HG03565 (cell line): Measurements from ENCODE around the gene FAM184A.
"Not testable (repeated sequence)": the region's sequence is repeated elsewhere in the genome, so short reads cannot be mapped to it uniquely, and the experiment has no call there.

Experiments
- ATAC-seq: cut with Tn5 transposase; IDR thresholded peaks from one replicate; pipeline ENCODE4 v1.9.1; 2021; ENCODE audit warnings: mild to moderate bottlenecking, moderate library complexity; ENCODE audit not compliant: unreplicated experiment

FAM184A gene

GRCh38 chr6:119102901-119103300 lies 24.4 kb upstream of the FAM184A start:
- no peak for ATAC-seq

GRCh38 chr6:119100115-119100514 lies 21.7 kb upstream of the FAM184A start:
- no peak for ATAC-seq

DNA sequence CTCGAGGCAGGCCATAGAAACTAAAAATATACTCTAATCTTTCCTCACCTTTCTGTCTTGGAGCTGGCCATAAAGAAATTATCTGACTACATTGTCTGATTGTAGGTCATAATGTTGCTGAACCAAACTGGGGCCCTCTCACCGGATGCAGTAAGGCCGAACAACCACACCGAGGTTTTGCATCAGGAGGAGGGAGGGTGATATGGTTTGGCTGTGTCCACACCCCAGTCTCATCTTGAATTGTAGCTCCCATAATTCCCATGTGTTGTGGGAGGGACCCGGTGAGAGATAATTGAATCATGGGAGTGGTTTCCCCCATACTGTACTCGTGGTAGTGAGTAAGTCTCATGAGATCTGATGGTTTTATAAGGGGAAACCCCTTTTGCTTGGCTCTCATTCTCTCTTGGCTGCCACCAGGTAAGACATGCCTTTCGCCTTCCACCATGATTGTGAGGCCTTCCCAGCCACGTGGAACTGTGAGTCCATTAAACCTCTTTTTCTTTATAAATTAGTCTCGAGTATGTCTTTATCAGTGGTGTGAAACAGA lies 19.4 kb upstream of the FAM184A start:
- ATAC-seq: not testable (repeated sequence)

- ATAC-seq: no peak
Measured at GRCh38 chr6:119096721-119097565, 18.5 kb upstream of the FAM184A start.

GRCh38 chr6:119090256-119090655 lies 11.8 kb upstream of the FAM184A start:
- ATAC-seq: no peak

DNA sequence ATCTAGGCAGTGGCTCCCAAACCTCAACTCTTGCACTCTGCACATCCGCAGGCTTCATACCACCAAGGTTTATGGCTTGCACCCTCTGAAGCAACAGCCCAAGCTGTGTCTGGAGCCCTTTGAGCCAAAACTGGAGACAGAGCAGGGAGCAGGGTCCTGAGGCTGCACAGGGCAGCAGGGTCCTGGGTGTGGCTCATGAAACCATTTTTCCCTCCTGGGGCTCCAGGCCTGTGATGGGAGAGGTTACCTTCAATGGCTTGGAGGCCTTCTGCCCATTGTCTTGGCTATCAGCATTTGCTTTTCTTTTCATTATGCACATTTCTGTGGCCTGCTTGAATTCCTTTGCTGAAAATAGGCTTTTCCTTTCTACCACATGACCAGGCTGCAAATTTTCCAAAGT lies 6.3 kb upstream of the FAM184A start:
- no peak for ATAC-seq

DNA sequence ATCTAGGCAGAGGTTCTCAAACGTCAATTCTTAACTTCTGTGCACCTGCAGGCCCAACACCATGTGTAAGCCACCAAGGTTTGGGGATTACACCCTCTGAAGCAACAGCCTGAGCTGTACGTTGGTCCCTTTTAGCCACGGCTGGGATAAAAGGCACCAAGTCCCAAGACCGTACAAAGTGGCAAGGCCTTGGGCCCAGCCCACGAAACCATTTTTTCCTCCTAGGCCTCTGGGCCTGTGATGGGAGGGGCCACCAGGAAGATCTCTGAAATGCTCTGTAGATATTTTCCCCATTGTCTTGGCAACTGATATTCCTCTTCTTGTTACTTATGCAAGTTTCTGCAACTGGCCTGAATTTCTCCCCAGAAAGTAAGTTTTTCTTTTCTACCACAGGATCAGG lies 4.5 kb upstream of the FAM184A start:
- no peak for ATAC-seq

DNA sequence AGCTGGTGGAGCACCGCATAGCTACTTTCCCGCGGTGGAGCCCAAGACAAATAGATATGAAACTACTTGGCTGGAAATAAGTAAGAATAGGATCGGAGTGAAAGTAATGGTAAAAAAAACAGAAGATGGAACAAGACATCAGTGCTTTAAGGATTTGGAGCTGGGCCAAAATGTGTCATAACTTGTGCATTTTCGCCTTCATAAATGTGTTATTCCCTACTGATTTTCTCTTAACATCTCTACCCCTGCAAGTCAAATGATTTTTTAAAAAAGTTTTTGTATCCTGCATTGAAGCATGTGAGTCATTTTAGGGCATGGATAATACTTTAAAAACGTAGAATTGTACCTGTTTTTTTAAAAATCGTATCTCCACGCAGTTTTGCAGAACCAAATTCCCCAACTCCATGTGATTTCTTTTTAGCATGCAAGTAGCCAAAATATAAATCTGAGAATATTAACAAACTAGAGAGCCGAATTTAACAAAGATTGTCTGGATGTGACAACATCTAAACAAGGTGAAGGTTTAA lies 882 bp upstream of the FAM184A start:
- no peak for ATAC-seq

DNA sequence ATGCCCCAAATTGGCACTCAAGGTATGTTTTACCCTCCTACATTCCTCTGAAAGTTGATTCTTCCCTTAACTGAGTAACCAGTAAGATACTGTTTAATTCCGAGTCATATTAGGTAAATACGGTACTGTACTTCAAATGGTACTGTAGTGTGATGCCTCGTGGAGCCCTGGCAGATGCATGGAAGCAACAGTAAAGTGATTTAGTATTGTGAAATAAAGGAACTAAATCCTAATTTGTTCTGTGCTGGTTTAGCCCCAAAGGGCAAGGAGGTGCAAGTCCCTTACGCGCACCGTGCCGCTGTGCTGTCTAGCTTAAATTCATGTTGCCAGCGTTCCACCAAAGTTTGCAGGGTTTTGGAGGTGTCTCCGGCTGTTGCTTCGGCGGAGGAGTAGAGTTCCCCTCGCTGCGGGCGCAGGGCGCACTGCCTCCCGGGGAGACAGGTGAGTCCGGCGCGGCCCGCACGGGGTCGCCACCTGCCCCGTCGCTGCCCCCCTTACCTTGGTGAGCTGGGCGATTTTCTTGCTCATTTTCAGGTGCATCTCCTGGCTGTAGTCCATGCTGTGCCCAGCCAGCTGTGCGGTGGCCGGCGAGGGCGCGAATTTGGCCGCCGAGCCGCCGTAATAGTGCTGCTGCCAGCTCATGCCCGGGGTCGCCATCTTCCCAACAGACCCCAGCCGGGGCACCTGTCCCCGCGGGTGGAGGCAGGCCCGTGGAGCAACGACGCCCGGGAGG lies 655 bp downstream of the FAM184A start:
- ATAC-seq: peak; percentile 28

GRCh38 chr6:119077391-119077642 lies 1.1 kb downstream of the FAM184A start:
- ATAC-seq: no peak

DNA sequence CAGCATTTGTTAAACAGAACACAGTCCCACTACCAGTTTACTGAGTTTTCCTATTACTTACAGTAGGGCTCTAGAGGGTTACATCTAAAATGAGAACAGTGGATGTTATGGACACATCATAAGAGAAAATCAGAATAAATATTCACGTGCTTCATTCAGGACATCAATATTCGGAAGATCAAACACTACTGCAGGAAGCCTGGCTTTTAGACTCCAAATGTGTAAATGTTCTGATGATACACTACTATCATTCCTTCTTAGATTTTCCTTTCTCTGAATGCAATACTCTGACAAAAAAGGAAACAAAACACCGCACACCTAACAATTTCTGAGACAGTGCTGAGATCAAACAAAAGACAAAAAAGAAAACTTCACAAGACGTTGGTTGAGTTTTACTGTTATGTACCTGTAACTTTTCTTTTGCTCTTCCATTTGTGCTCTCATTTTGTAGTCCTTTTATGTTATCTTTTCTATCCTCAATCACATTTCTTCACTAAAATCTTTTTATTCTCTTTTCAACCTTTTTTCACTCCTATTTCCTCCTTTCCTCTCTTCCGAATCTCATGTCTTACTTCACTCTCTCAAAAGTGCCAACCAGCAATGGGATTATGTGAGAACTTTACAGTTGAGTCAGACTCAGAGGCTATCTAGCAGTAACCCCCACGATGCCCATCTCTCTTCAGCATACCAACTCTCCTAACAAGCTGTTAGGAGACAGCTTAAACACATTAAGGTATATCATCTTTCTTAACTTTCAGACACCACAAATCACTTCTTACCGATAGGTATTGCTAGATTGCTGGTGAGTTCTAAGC lies 1.7 kb downstream of the FAM184A start:
- no peak for ATAC-seq

GRCh38 chr6:119076173-119076572 lies 2.3 kb downstream of the FAM184A start:
- no peak for ATAC-seq

DNA sequence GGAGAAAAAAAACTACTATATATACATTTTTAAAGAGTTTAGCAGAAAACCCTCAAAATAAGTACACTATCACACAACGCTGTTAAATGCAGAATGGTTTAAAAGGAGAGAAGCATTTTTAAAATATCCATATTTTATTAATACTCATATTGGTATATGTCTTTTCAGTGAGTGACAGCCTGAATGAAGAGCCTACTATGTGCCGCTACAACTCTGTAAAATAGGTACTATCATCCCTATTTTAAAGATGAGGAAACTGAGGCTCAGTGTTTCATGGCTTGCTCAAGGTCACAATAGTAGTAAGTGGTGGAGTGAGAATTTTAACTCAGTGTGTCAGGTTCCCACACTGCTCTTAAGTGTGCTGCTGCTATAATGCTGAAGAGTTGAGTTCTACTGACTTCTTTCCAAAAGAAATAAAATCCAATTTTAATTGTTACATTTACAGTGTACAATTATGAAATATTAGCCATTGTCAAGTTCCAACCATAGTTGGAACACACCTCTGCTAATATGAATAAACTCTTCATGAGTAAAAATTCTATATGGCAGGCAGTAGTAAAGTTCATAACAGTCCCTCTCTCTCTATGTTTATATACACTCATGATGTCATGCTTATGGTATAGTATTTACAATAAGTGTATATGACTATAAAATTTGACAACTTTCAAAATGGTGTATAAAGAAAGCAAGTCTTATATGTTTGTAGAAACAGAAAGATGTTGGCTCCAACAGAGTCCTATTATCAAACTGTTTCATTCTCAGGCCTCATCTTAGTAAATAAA lies 3.1 kb downstream of the FAM184A start:
- ATAC-seq: no peak

GRCh38 chr6:119073307-119074051 lies 5.0 kb downstream of the FAM184A start:
- ATAC-seq: no peak

GRCh38 chr6:119071576-119071975 lies 6.9 kb downstream of the FAM184A start:
- ATAC-seq: no peak

- ATAC-seq: no peak
Measured at GRCh38 chr6:119067091-119067490, 11.4 kb downstream of the FAM184A start.

GRCh38 chr6:119066517-119066916 lies 11.9 kb downstream of the FAM184A start:
- no peak for ATAC-seq

- no peak for ATAC-seq
Measured at GRCh38 chr6:119065955-119066354, 12.5 kb downstream of the FAM184A start.

- no peak for ATAC-seq
Measured at GRCh38 chr6:119065382-119065781, 13.1 kb downstream of the FAM184A start.

GRCh38 chr6:119063491-119063890 lies 15.0 kb downstream of the FAM184A start:
- ATAC-seq: no peak
